HCT116 (cell line): ENCODE measurements around the gene LRBA. TPM values are rescaled to one million over a fixed set of nuclear protein-coding genes. Genes with fewer than 3 reads are reported as not detected.

ENCODE experiments used
- ATAC-seq: fragments of 200-7000 bp; cut with Tn5 transposase; 2 replicates; pipeline ENCODE4 v1.9.1; 2020; ENCODE audit warnings: mild to moderate bottlenecking, moderate library complexity
- BruUV-seq: library from RNA; stranded (reverse); fragments of 400-500 nt; replicated peaks from 2 replicates; lab custom pipeline; 2021; lab: Mats Ljungman, UMichigan
- CTCF ChIA-PET: fragments of 300-600 bp; sonication (Branson Sonifier 250); formaldehyde crosslinking; loops from one replicate; lab custom pipeline; 2021; ENCODE audit warnings: antibody characterized with exemption; lab: Charles Lee
- POLR2A ChIA-PET: fragments of 300-600, 350-600 bp; sonication (Branson Sonifier 250); formaldehyde crosslinking; loops from one replicate; lab custom pipeline; 2021; ENCODE audit warnings: antibody characterized with exemption; lab: Charles Lee
- RAD21 ChIA-PET, 2 experiments: fragments of 300-600 bp; sonication (Branson Sonifier 250); formaldehyde crosslinking; loops; one replicate each; lab custom pipeline; 2023; ENCODE audit warnings: low total read pairs in 2 of 2; ENCODE audit not compliant: uncharacterized antibody in 2 of 2, unreplicated experiment in 2 of 2, low non-redundant PET in 1 of 2; lab: Charles Lee
- DNase-seq: peaks from one replicate; pipeline ENCODE4 v3.0.0-alpha.2; 2010; ENCODE audit warnings: low read depth, low spot score
- H2AFZ ChIP-seq: fragments of 200-600 bp; shearing (Covaris generic), sonication (generic); 2 replicates; pipeline ENCODE4 v1.6.1; 2017; ENCODE audit warnings: low read depth, mixed run types, mixed read lengths, antibody characterized with exemption, low read length; ENCODE audit not compliant: poor library complexity, severe bottlenecking
- H3K27ac ChIP-seq: 2 replicates; pipeline ENCODE4 v1.5.1; 2012; ENCODE audit warnings: low read depth, low read length
- H3K27me3 ChIP-seq: fragments of 200-600 bp; sonication (generic); 2 replicates; pipeline ENCODE4 v1.6.1; 2016; ENCODE audit warnings: mixed run types, low read length, mixed read lengths; ENCODE audit not compliant: insufficient read depth
- H3K36me3 ChIP-seq, 2 experiments: fragments of 200-500 bp in 1 of 2; fragments of 200-600 bp in 1 of 2; sonication (Bioruptor generic) in 1 of 2; sonication (generic) in 1 of 2; 2 replicates each; pipeline versions ENCODE4 v1.5.1 to v1.6.1; 2014 to 2016; ENCODE audit warnings: low read length in 2 of 2, inconsistent platforms in 1 of 2, mixed read lengths in 1 of 2, mixed run types in 1 of 2; ENCODE audit not compliant: insufficient read depth in 2 of 2, control insufficient read depth in 1 of 2
- H3K4me1 ChIP-seq, 2 experiments: fragments of 200-600 bp in 1 of 2; sonication (generic) in 1 of 2; 2 replicates each; pipeline versions ENCODE4 v1.5.1 to v1.6.1; 2012 to 2017; ENCODE audit warnings: low read length in 2 of 2, inconsistent platforms in 1 of 2, mild to moderate bottlenecking in 1 of 2, mixed read lengths in 1 of 2, mixed run types in 1 of 2, moderate library complexity in 1 of 2; ENCODE audit not compliant: insufficient read depth in 2 of 2, control insufficient read depth in 1 of 2
- H3K4me2 ChIP-seq: fragments of 200-600 bp; sonication (generic); 2 replicates; pipeline ENCODE4 v1.6.1; 2017; ENCODE audit warnings: mixed run types, low read length, mixed read lengths
- H3K4me3 ChIP-seq, 2 experiments: fragments of 200-600 bp in 1 of 2; sonication (generic) in 1 of 2; replicated peaks in 1 of 2; 2 replicates each; pipeline ENCODE4 v1.5.1; 2011 to 2016; ENCODE audit warnings: low read length in 2 of 2, control low read depth in 1 of 2, low read depth in 1 of 2, mild to moderate bottlenecking in 1 of 2, mixed read lengths in 1 of 2, mixed run types in 1 of 2
- H3K79me2 ChIP-seq: fragments of 200-600 bp; sonication (generic); 2 replicates; pipeline ENCODE4 v1.6.1; 2017; ENCODE audit warnings: mild to moderate bottlenecking, mixed run types, low read length, moderate library complexity, mixed read lengths; ENCODE audit not compliant: insufficient read depth
- H3K9ac ChIP-seq: fragments of 200-600 bp; sonication (generic); 2 replicates; pipeline ENCODE4 v1.6.1; 2016; ENCODE audit warnings: low read length, mixed read lengths
- H3K9me2 ChIP-seq: fragments of 200-600 bp; sonication (generic), shearing (Covaris generic); 2 replicates; pipeline ENCODE4 v1.6.1; 2017; ENCODE audit warnings: mixed run types, mild to moderate bottlenecking, moderate library complexity; ENCODE audit not compliant: insufficient read depth
- H3K9me3 ChIP-seq, 2 experiments: fragments of 200-500 bp in 1 of 2; fragments of 200-600 bp in 1 of 2; sonication (Bioruptor generic) in 1 of 2; sonication (generic) in 1 of 2; 2 replicates each; pipeline ENCODE4 v1.6.1; 2014 to 2017; ENCODE audit warnings: low read length in 2 of 2, mixed read lengths in 2 of 2, inconsistent platforms in 1 of 2, low read depth in 1 of 2, mild to moderate bottlenecking in 1 of 2, mixed run types in 1 of 2, moderate library complexity in 1 of 2; ENCODE audit not compliant: control insufficient read depth in 1 of 2, insufficient read depth in 1 of 2
- H4K20me1 ChIP-seq: fragments of 200-600 bp; sonication (generic), shearing (Covaris generic); 2 replicates; pipeline ENCODE4 v1.6.1; 2017; ENCODE audit warnings: mixed run types, mild to moderate bottlenecking, moderate library complexity; ENCODE audit not compliant: insufficient read depth
- CEBPB ChIP-seq: IDR thresholded peaks from 2 replicates; pipeline ENCODE4 v1.6.1; 2012; ENCODE audit warnings: low read depth
- CTCF ChIP-seq, 3 experiments: fragments of 200-600 bp in 1 of 3; sonication (generic) in 1 of 3; IDR thresholded peaks in 2 of 3; conservative IDR thresholded peaks in 1 of 3; 2 replicates each; pipeline ENCODE4 v1.5.1; 2012 to 2017; ENCODE audit warnings: low read depth in 2 of 3, low read length in 2 of 3, antibody characterized with exemption in 1 of 3, borderline replicate concordance in 1 of 3, control low read depth in 1 of 3, mild to moderate bottlenecking in 1 of 3, mixed read lengths in 1 of 3, mixed run types in 1 of 3, moderate library complexity in 1 of 3; ENCODE audit not compliant: insufficient read depth in 1 of 3
- EGR1 ChIP-seq: IDR thresholded peaks from 2 replicates; pipeline ENCODE4 v1.6.1; 2012; ENCODE audit warnings: low read depth
- EZH2 ChIP-seq: fragments of 200-600 bp; sonication (generic); IDR thresholded peaks from 2 replicates; pipeline ENCODE4 v1.6.1; 2017; ENCODE audit warnings: antibody characterized with exemption, mixed run types
- EZH2phosphoT487 ChIP-seq: fragments of 200-600 bp; IDR thresholded peaks from 2 replicates; pipeline ENCODE4 v1.6.1; 2018; ENCODE audit warnings: antibody characterized with exemption, borderline replicate concordance
- JUND ChIP-seq: IDR thresholded peaks from 2 replicates; pipeline ENCODE4 v1.6.1; 2012
- POLR2A ChIP-seq: IDR thresholded peaks from 2 replicates; pipeline ENCODE4 v1.7.0; 2011; ENCODE audit warnings: borderline replicate concordance; ENCODE audit not compliant: insufficient read depth, insufficient read length; ENCODE audit errors: extremely low read depth
- POLR2AphosphoS5 ChIP-seq: IDR thresholded peaks from 2 replicates; pipeline ENCODE4 v1.6.1; 2011; ENCODE audit warnings: mild to moderate bottlenecking, low read depth, low read length, moderate library complexity
- ZFX ChIP-seq: fragments of 450-650 bp; IDR thresholded peaks from 2 replicates; pipeline ENCODE4 v1.6.1; 2017
- ZNF274 ChIP-seq: fragments of 200-500 bp; sonication (Bioruptor generic); IDR thresholded peaks from 2 replicates; pipeline ENCODE4 v1.6.1; 2014; ENCODE audit warnings: mild to moderate bottlenecking, low read depth, low read length, inconsistent platforms
- intact Hi-C: fragments of 100-400 bp; cut with micrococcal nuclease; formaldehyde crosslinking; loops from 2 replicates; pipeline ENCODE4 v1.10.0; 2022
- total RNA-seq: library from RNA; stranded (reverse); gene quantifications from one replicate; pipeline ENCODE4 v1.2.1, GENCODE V29; 2021; ENCODE audit not compliant: unreplicated experiment

LRBA gene
- total RNA-seq, 1 experiment from 2014 or later = 79.8 TPM

DNA sequence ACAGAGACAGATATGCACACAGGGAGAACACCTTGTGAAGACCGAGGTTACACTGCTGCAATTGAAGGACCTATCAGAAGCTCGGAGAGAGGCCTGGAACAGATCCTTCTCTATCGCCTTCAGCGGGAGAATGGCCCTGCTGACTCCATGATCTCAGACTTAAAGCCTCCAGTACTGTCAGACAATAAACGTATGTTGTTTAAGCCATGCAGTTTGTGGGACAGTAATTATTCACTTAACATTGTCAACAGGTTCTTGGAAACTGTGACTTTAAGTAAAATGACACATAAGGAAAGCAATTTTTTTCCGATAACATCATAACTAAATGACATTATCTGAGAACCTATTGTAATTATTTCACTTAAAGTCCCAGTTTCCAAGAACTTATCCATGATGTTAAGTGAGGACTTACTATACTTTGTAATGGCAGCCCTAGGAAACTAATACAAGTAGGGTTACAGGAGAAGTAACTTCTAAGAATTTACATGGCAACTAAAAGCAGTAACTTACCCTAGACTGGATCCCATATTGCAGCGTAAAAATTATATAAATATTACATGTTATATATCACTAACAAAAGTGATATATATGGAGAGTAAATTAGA, 613.9 kb downstream of the LRBA start:
- BruUV-seq = no TSS peak
- Histone ChIP-seq H2AFZ (no peak overlapping the region), H3K9ac (no peak overlapping the region), H3K9me2 (no peaks in the 10 kb centered on the region), H3K79me2 (no peaks in the 10 kb centered on the region), H3K27ac (no peak overlapping the region), H3K4me2 (no peak overlapping the region), H3K4me1 (no peaks in the 10 kb centered on the region)
- RAD21 ChIA-PET = no interaction called here
- ATAC-seq = no peak
- TF ChIP-seq EZH2phosphoT487 (no peak), JUND (no peak), EGR1 (no peak), POLR2A (no peak), CEBPB (no peak), POLR2AphosphoS5 (no peak), ZFX (no peak), EZH2 (no peak), ZNF274 (no peak), CTCF (IDR thresholded peaks at IDR 0.05 in 2 of 3, conservative IDR thresholded peaks at IDR 0.05 in 1 of 3; ENCODE audit: borderline replicate concordance in 1 of 3, insufficient read depth in 1 of 3, low read depth in 2 of 3, low read length in 2 of 3) (no peak)
- TF ChIP-seq, all 23 proteins: peak for 0
- POLR2A ChIA-PET = no interaction called here
- intact Hi-C loops = no loop called here
- no peak for DNase-seq
- H4K20me1 ChIP-seq = no peaks in the 10 kb centered on the region; the same call in 1 of the 2 replicates
- no peaks in the 10 kb centered on the region for H3K27me3 ChIP-seq
- H3K9me3 ChIP-seq = no peaks in the 10 kb centered on the region
- no peak overlapping the region for H3K4me3 ChIP-seq
- no peaks in the 10 kb centered on the region for H3K36me3 ChIP-seq
- CTCF ChIA-PET = no interaction called here
